CD14-positive monocyte (primary cell): ENCODE results near the gene PLEKHD1. TPM values are rescaled to one million over a fixed set of nuclear protein-coding genes. Genes with fewer than 3 reads are reported as not detected.

ENCODE experiments used
- DNase-seq, 3 donors: peaks; one replicate each; pipeline ENCODE4 v3.0.0-alpha.2; 2011 to 2022
- H2AFZ ChIP-seq: 2 replicates; pipeline ENCODE4 v1.6.0; 2012; ENCODE audit warnings: mild to moderate bottlenecking, low read depth, low read length, inconsistent platforms; ENCODE audit not compliant: insufficient read depth, poor library complexity, severe bottlenecking
- H3K27ac ChIP-seq, 2 donors: 1 replicate in 1 of 2; 2 replicates in 1 of 2; pipeline ENCODE4 v1.5.1; 2012 to 2013; ENCODE audit warnings: low read length in 2 of 2, control low read depth in 1 of 2, inconsistent platforms in 1 of 2, low read depth in 1 of 2, mild to moderate bottlenecking in 1 of 2
- H3K27me3 ChIP-seq, 2 donors: one replicate each; pipeline versions ENCODE4 v1.6.0 to v1.6.1; 2011 to 2013; ENCODE audit warnings: low read length in 2 of 2; ENCODE audit not compliant: control insufficient read depth in 2 of 2, insufficient read depth in 2 of 2
- H3K36me3 ChIP-seq, 2 donors: replicated peaks in 1 of 2; 1 replicate in 1 of 2; 2 replicates in 1 of 2; pipeline versions ENCODE4 v1.5.1 to v1.6.1; 2012 to 2013; ENCODE audit warnings: low read length in 2 of 2, control low read depth in 1 of 2, inconsistent platforms in 1 of 2, mild to moderate bottlenecking in 1 of 2; ENCODE audit not compliant: insufficient read depth in 2 of 2, control insufficient read depth in 1 of 2
- H3K4me1 ChIP-seq, 2 donors: 1 replicate in 1 of 2; 2 replicates in 1 of 2; pipeline versions ENCODE4 v1.5.1 to v1.6.1; 2012 to 2013; ENCODE audit warnings: low read length in 2 of 2, control low read depth in 1 of 2, inconsistent platforms in 1 of 2, mild to moderate bottlenecking in 1 of 2, moderate library complexity in 1 of 2; ENCODE audit not compliant: insufficient read depth in 2 of 2, control insufficient read depth in 1 of 2
- H3K4me2 ChIP-seq: replicated peaks from 2 replicates; pipeline ENCODE3; 2012; ENCODE audit warnings: low read length, moderate library complexity, mild to moderate bottlenecking; ENCODE audit not compliant: poor library complexity, severe bottlenecking; ENCODE audit errors: extremely low read depth
- H3K4me3 ChIP-seq, 3 experiments: fragments of 200-600 bp in 1 of 3; sonication (generic) in 1 of 3; replicated peaks in 1 of 3; 1 replicate in 2 of 3; 2 replicates in 1 of 3; pipeline ENCODE4 v1.5.1; 2011 to 2013; ENCODE audit warnings: low read length in 3 of 3, mild to moderate bottlenecking in 3 of 3, control low read depth in 2 of 3, low read depth in 2 of 3, inconsistent platforms in 1 of 3, moderate library complexity in 1 of 3
- H3K79me2 ChIP-seq: 2 replicates; pipeline ENCODE4 v1.6.0; 2012; ENCODE audit warnings: mild to moderate bottlenecking, control low read depth, inconsistent platforms, low read length, moderate library complexity; ENCODE audit not compliant: insufficient read depth
- H3K9ac ChIP-seq: 2 replicates; pipeline ENCODE4 v1.6.0; 2017; ENCODE audit warnings: low read length, mild to moderate bottlenecking; ENCODE audit not compliant: insufficient read depth, poor library complexity, severe bottlenecking
- H3K9me3 ChIP-seq, 2 donors: replicated peaks in 1 of 2; 1 replicate in 1 of 2; 2 replicates in 1 of 2; pipeline versions ENCODE4 v1.5.1 to v1.6.1; 2012 to 2013; ENCODE audit warnings: low read length in 2 of 2, control low read depth in 1 of 2; ENCODE audit not compliant: control insufficient read depth in 1 of 2, insufficient read depth in 1 of 2
- H4K20me1 ChIP-seq: 2 replicates; pipeline ENCODE4 v1.6.0; 2012; ENCODE audit warnings: mild to moderate bottlenecking, low read length, control low read depth, moderate library complexity; ENCODE audit not compliant: insufficient read depth
- H3K27ac Mint-ChIP-seq, 7 donors: one replicate each; pipeline ENCODE4 v1.8.0; 2020; ENCODE audit warnings: mild to moderate bottlenecking in 7 of 7, mixed read lengths in 7 of 7, moderate library complexity in 6 of 7, inconsistent platforms in 2 of 7
- H3K27me3 Mint-ChIP-seq, 3 donors: one replicate each; pipeline ENCODE4 v1.8.0; 2021 to 2022; ENCODE audit warnings: low read depth in 3 of 3, mild to moderate bottlenecking in 3 of 3, mixed read lengths in 3 of 3, moderate library complexity in 3 of 3, inconsistent platforms in 1 of 3
- H3K36me3 Mint-ChIP-seq, 2 donors: one replicate each; pipeline ENCODE4 v1.8.0; 2020; ENCODE audit warnings: mixed read lengths in 2 of 2, inconsistent platforms in 1 of 2, mild to moderate bottlenecking in 1 of 2
- H3K4me1 Mint-ChIP-seq: one replicate; pipeline ENCODE4 v1.8.0; 2020; ENCODE audit warnings: mild to moderate bottlenecking, mixed read lengths
- H3K4me3 Mint-ChIP-seq, 2 donors: one replicate each; pipeline ENCODE4 v1.8.0; 2020; ENCODE audit warnings: mild to moderate bottlenecking in 2 of 2, mixed read lengths in 2 of 2, moderate library complexity in 1 of 2
- H3K9me3 Mint-ChIP-seq, 7 donors: one replicate each; pipeline ENCODE4 v1.8.0; 2020 to 2022; ENCODE audit warnings: mixed read lengths in 7 of 7, mild to moderate bottlenecking in 6 of 7, moderate library complexity in 6 of 7, inconsistent platforms in 2 of 7
- CTCF ChIP-seq: fragments of 200-600 bp; IDR thresholded peaks from one replicate; pipeline ENCODE4 v1.8.0; 2022; ENCODE audit warnings: antibody characterized with exemption, mild to moderate bottlenecking
- whole genome bisulfite sequencing: methylation state at CpG from one replicate; pipeline ENCODE4 v1.1.5; 2013; ENCODE audit warnings: missing lambda C conversion rate; ENCODE audit not compliant: insufficient coverage; 5-methylcytosine and 5-hydroxymethylcytosine counted together
- intact Hi-C, 2 donors: fragments of 100-400 bp; cut with micrococcal nuclease; formaldehyde crosslinking; loops; one replicate each; pipeline versions ENCODE4 v1.15.0 to v1.15.1; 2023
- polyA plus RNA-seq, 3 donors: library from polyadenylated mRNA; depleted of rRNA in 1 of 3; unstranded in 2 of 3; stranded (reverse) in 1 of 3; fragments of 300-500 nt in 2 of 3; fragments of >200 nt in 1 of 3; fragmentation: Illumina TruSeq in 2 of 3; gene quantifications; 1 replicate in 2 of 3; 2 replicates in 1 of 3; pipeline ENCODE4 v1.2.3, GENCODE V29; 2012 to 2021

The PLEKHD1 gene
- polyA plus RNA-seq, 3 donors = 0.09 TPM; not detected in 2

GRCh38 chr14:69489495-69489894 lies 5.0 kb downstream of the PLEKHD1 start:
- Histone ChIP-seq H3K9me3 (no peaks in the 10 kb centered on the region), H3K4me1 (peaks cover 0 to 5% of the 10 kb centered on the region in 2 donors), H3K9ac (no peak overlapping the region), H2AFZ (no peak overlapping the region), H3K36me3 (no peaks in the 10 kb centered on the region), H3K27ac (no peak overlapping the region), H3K4me2 (no peak overlapping the region), H3K27me3 (peaks cover 23 to 41% of the 10 kb centered on the region in 2 donors), H4K20me1 (no peaks in the 10 kb centered on the region), H3K4me3 (no peak overlapping the region), H3K79me2 (no peaks in the 10 kb centered on the region)
- H3K9me3 Mint-ChIP-seq = peaks cover 0 to 6% (median 0%) of the 10 kb centered on the region in 7 donors
- TF ChIP-seq CTCF = no peak
- no peak overlapping the region for H3K4me3 Mint-ChIP-seq
- peaks cover 53 to 64% (median 55%) of the 10 kb centered on the region in 3 donors for H3K27me3 Mint-ChIP-seq
- no peak overlapping the region for H3K27ac Mint-ChIP-seq
- intact Hi-C loops = no loop called here
- DNase-seq = no peak
- no peaks in the 10 kb centered on the region for H3K4me1 Mint-ChIP-seq
- no peaks in the 10 kb centered on the region for H3K36me3 Mint-ChIP-seq

GRCh38 chr14:69490219-69490918 lies 5.8 kb downstream of the PLEKHD1 start:
- no peak overlapping the region for H3K9ac ChIP-seq
- H3K4me3 ChIP-seq = no peak overlapping the region
- Mint-ChIP-seq H3K4me1 (no peaks in the 10 kb centered on the region), H3K9me3 (peaks cover 0 to 3% (median 0%) of the 10 kb centered on the region in 7 donors), H3K4me3 (no peak overlapping the region), H3K36me3 (no peaks in the 10 kb centered on the region), H3K27me3 (peaks cover 47 to 60% (median 48%) of the 10 kb centered on the region in 3 donors), H3K27ac (no peak overlapping the region)
- no peak overlapping the region for H3K4me2 ChIP-seq
- H3K9me3 ChIP-seq = no peaks in the 10 kb centered on the region
- peaks cover 16 to 34% of the 10 kb centered on the region in 2 donors for H3K27me3 ChIP-seq
- no peak overlapping the region for H3K27ac ChIP-seq
- intact Hi-C loops = no loop called here
- no peak for TF ChIP-seq CTCF
- no peaks in the 10 kb centered on the region for H3K79me2 ChIP-seq
- DNase-seq = no peak
- no peaks in the 10 kb centered on the region for H3K4me1 ChIP-seq
- H4K20me1 ChIP-seq = no peaks in the 10 kb centered on the region
- 88% methylated on average over 5 of the region's 7 CpGs for WGBS
- no peaks in the 10 kb centered on the region for H3K36me3 ChIP-seq
- H2AFZ ChIP-seq = no peak overlapping the region
